Effector memory CD4-positive, alpha-beta T cell (primary cell): Measurements from ENCODE around the gene CYP2D6.

ENCODE experiments used
- DNase-seq, 3 donors: peaks; one replicate each; pipeline ENCODE4 v3.0.0-alpha.2; 2020
- H3K27ac ChIP-seq: 2 replicates; pipeline ENCODE4 v1.7.0; 2013; ENCODE audit warnings: mild to moderate bottlenecking, low read length, moderate library complexity; ENCODE audit not compliant: insufficient read depth, poor library complexity, severe bottlenecking
- H3K27me3 ChIP-seq: replicated peaks from 2 replicates; pipeline ENCODE4 v1.7.0; 2013; ENCODE audit warnings: mild to moderate bottlenecking, low read length; ENCODE audit not compliant: insufficient read depth, control insufficient read depth, poor library complexity, severe bottlenecking
- H3K36me3 ChIP-seq: 2 replicates; pipeline ENCODE4 v1.7.0; 2013; ENCODE audit warnings: mild to moderate bottlenecking, low read length, moderate library complexity; ENCODE audit not compliant: control insufficient read depth, insufficient read depth
- H3K4me1 ChIP-seq: 2 replicates; pipeline ENCODE4 v1.7.0; 2013; ENCODE audit warnings: low read length, mild to moderate bottlenecking; ENCODE audit not compliant: control insufficient read depth, insufficient read depth, poor library complexity, severe bottlenecking
- H3K4me3 ChIP-seq: 2 replicates; pipeline ENCODE4 v1.7.0; 2013; ENCODE audit warnings: low read length, low read depth, mild to moderate bottlenecking; ENCODE audit not compliant: insufficient read depth, poor library complexity, severe bottlenecking
- H3K9me3 ChIP-seq: 2 replicates; pipeline ENCODE4 v1.7.0; 2013; ENCODE audit warnings: mild to moderate bottlenecking, low read length, moderate library complexity; ENCODE audit not compliant: control insufficient read depth

Gene CYP2D6

GRCh38 chr22:42171417-42171816 lies 40.8 kb upstream of the CYP2D6 start:
- peaks cover 41% of the 10 kb centered on the region for H3K36me3 ChIP-seq
- H3K4me3 ChIP-seq: no peak overlapping the region

GRCh38 chr22:42170946-42171345 lies 40.3 kb upstream of the CYP2D6 start:
- Histone ChIP-seq H3K4me3 (no peak overlapping the region), H3K4me1 (peaks cover 7% of the 10 kb centered on the region), H3K27me3 (no peaks in the 10 kb centered on the region), H3K27ac (no peak overlapping the region), H3K36me3 (peaks cover 42% of the 10 kb centered on the region), H3K9me3 (no peaks in the 10 kb centered on the region)
- no peak for DNase-seq

More at GRCh38 chr22:42171417-42171816, 40.8 kb upstream of the CYP2D6 start:
- Histone ChIP-seq H3K9me3 (no peaks in the 10 kb centered on the region), H3K4me1 (peaks cover 7% of the 10 kb centered on the region), H3K27me3 (no peaks in the 10 kb centered on the region), H3K27ac (no peak overlapping the region)
- DNase-seq: no peak

GRCh38 chr22:42169055-42169469 lies 38.5 kb upstream of the CYP2D6 start:
- Histone ChIP-seq H3K4me3 (no peak overlapping the region), H3K27ac (no peak overlapping the region), H3K4me1 (peaks cover 7% of the 10 kb centered on the region), H3K27me3 (no peaks in the 10 kb centered on the region), H3K9me3 (no peaks in the 10 kb centered on the region), H3K36me3 (peaks cover 51% of the 10 kb centered on the region)
- peak; percentile 61 to 70 (median 67) for DNase-seq

GRCh38 chr22:42168476-42168875 lies 37.9 kb upstream of the CYP2D6 start:
- H3K36me3 ChIP-seq: peaks cover 53% of the 10 kb centered on the region
- no peak for DNase-seq
- no peaks in the 10 kb centered on the region for H3K27me3 ChIP-seq
- H3K4me1 ChIP-seq: peaks cover 7% of the 10 kb centered on the region
- H3K9me3 ChIP-seq: no peaks in the 10 kb centered on the region
- no peak overlapping the region for H3K4me3 ChIP-seq
- H3K27ac ChIP-seq: no peak overlapping the region

GRCh38 chr22:42167066-42167465 lies 36.5 kb upstream of the CYP2D6 start:
- Histone ChIP-seq H3K9me3 (no peaks in the 10 kb centered on the region), H3K27ac (no peak overlapping the region), H3K36me3 (peaks cover 50% of the 10 kb centered on the region), H3K4me3 (no peak overlapping the region), H3K4me1 (peaks cover 2% of the 10 kb centered on the region), H3K27me3 (no peaks in the 10 kb centered on the region)
- no peak for DNase-seq

GRCh38 chr22:42164901-42165300 lies 34.3 kb upstream of the CYP2D6 start:
- Histone ChIP-seq H3K4me1 (no peaks in the 10 kb centered on the region), H3K27me3 (no peaks in the 10 kb centered on the region), H3K9me3 (no peaks in the 10 kb centered on the region), H3K27ac (no peak overlapping the region), H3K36me3 (peaks cover 52% of the 10 kb centered on the region), H3K4me3 (no peak overlapping the region)
- no peak for DNase-seq

GRCh38 chr22:42163515-42163914 lies 32.9 kb upstream of the CYP2D6 start:
- Histone ChIP-seq H3K36me3 (peaks cover 38% of the 10 kb centered on the region), H3K4me3 (no peak overlapping the region), H3K27ac (no peak overlapping the region), H3K27me3 (no peaks in the 10 kb centered on the region), H3K9me3 (no peaks in the 10 kb centered on the region), H3K4me1 (no peaks in the 10 kb centered on the region)
- DNase-seq: no peak

GRCh38 chr22:42162728-42163489 lies 32.3 kb upstream of the CYP2D6 start:
- Histone ChIP-seq H3K4me1 (no peaks in the 10 kb centered on the region), H3K36me3 (peaks cover 37% of the 10 kb centered on the region), H3K9me3 (no peaks in the 10 kb centered on the region), H3K4me3 (no peak overlapping the region), H3K27ac (no peak overlapping the region), H3K27me3 (no peaks in the 10 kb centered on the region)
- DNase-seq: no peak

GRCh38 chr22:42160830-42161696 lies 30.5 kb upstream of the CYP2D6 start:
- DNase-seq: no peak
- H3K27ac ChIP-seq: no peak overlapping the region
- H3K4me3 ChIP-seq: no peak overlapping the region
- H3K9me3 ChIP-seq: no peaks in the 10 kb centered on the region
- no peaks in the 10 kb centered on the region for H3K27me3 ChIP-seq
- peaks cover 31% of the 10 kb centered on the region for H3K36me3 ChIP-seq
- H3K4me1 ChIP-seq: no peaks in the 10 kb centered on the region

- Histone ChIP-seq H3K4me1 (no peaks in the 10 kb centered on the region), H3K27ac (no peak overlapping the region), H3K36me3 (peaks cover 23% of the 10 kb centered on the region), H3K27me3 (no peaks in the 10 kb centered on the region), H3K4me3 (no peak overlapping the region), H3K9me3 (no peaks in the 10 kb centered on the region)
- DNase-seq: no peak
Observed at GRCh38 chr22:42160251-42160650, 29.6 kb upstream of the CYP2D6 start.
